Fibroblast of villous mesenchyme (primary cell): Measurements from ENCODE around the gene SSBP3. TPM values are rescaled to one million over a fixed set of nuclear protein-coding genes. Genes with fewer than 3 reads are reported as not detected.
"Not testable (repeated sequence)": the region's sequence is repeated elsewhere in the genome, so short reads cannot be mapped to it uniquely, and the experiment has no call there.

Experiments used
- DNase-seq: peaks from one replicate; pipeline ENCODE4 v3.0.0-alpha.2; 2010; ENCODE audit warnings: low read depth
- H3K4me3 ChIP-seq: 2 replicates; pipeline ENCODE4 v1.5.1; 2011; ENCODE audit warnings: low read depth, mild to moderate bottlenecking, low read length
- total RNA-seq: library from RNA; depleted of rRNA; stranded (reverse); fragments of >200 nt; gene quantifications from 2 replicates; pipeline ENCODE4 v1.2.3, GENCODE V29; 2012
- TF ChIP-seq, protein P1 (sequence below): IDR thresholded peaks from 2 replicates; pipeline ENCODE4 v1.5.1; 2012; ENCODE audit warnings: low read depth, mild to moderate bottlenecking, low read length; ENCODE audit not compliant: insufficient read depth

Gene SSBP3
- total RNA-seq, 1 donor, result 15.1 TPM

GRCh38 chr1:54240741-54241335 is 165.4 kb downstream of the SSBP3 start:
- DNase-seq, result no peak
- no peak overlapping the region for H3K4me3 ChIP-seq
- TF ChIP-seq, protein P1, sequence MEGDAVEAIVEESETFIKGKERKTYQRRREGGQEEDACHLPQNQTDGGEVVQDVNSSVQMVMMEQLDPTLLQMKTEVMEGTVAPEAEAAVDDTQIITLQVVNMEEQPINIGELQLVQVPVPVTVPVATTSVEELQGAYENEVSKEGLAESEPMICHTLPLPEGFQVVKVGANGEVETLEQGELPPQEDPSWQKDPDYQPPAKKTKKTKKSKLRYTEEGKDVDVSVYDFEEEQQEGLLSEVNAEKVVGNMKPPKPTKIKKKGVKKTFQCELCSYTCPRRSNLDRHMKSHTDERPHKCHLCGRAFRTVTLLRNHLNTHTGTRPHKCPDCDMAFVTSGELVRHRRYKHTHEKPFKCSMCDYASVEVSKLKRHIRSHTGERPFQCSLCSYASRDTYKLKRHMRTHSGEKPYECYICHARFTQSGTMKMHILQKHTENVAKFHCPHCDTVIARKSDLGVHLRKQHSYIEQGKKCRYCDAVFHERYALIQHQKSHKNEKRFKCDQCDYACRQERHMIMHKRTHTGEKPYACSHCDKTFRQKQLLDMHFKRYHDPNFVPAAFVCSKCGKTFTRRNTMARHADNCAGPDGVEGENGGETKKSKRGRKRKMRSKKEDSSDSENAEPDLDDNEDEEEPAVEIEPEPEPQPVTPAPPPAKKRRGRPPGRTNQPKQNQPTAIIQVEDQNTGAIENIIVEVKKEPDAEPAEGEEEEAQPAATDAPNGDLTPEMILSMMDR, result no peak

DNA sequence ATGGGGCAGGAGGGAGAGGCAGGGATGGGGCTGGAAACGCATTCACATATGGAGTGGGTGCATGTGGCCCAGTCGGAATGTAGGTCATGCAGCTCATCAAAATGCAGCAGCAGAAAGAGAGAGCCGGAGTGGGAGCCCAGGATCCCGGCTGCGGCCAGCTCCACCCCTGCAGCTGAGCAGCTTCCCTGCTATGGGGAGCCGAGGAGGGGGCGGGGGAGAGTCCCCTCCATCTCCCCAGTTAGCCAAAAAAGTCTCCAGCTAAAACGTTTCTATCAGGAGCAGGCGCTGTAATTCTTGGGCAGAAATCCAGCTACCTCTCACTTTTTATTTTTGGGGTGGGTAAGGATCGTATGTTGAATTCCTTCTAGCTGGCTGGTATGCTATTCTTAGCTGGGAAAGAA is 166.6 kb downstream of the SSBP3 start:
- DNase-seq, result no peak

DNA sequence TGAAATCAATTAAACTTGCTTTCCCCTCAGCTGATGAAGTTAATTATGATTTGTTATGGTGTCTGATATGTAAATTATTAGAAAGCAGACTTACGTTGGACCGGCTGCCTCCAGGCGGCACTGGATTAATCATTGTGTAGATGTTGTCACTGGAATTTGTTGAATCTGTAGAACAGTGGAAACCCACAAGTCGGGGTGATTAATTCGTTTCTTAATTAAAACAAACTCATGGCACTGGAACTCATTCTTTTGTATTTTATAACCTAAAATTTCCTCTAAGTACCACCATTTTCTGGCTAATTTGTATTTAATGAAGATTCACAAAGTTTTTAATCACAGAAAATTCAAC is 167.2 kb downstream of the SSBP3 start:
- H3K4me3 ChIP-seq, result no peak overlapping the region
- no peak for DNase-seq
- TF ChIP-seq, protein P1, result no peak

More for the DNA sequence above, 166.6 kb downstream of the SSBP3 start:
- TF ChIP-seq, protein P1, result no peak
- no peak overlapping the region for H3K4me3 ChIP-seq

DNA sequence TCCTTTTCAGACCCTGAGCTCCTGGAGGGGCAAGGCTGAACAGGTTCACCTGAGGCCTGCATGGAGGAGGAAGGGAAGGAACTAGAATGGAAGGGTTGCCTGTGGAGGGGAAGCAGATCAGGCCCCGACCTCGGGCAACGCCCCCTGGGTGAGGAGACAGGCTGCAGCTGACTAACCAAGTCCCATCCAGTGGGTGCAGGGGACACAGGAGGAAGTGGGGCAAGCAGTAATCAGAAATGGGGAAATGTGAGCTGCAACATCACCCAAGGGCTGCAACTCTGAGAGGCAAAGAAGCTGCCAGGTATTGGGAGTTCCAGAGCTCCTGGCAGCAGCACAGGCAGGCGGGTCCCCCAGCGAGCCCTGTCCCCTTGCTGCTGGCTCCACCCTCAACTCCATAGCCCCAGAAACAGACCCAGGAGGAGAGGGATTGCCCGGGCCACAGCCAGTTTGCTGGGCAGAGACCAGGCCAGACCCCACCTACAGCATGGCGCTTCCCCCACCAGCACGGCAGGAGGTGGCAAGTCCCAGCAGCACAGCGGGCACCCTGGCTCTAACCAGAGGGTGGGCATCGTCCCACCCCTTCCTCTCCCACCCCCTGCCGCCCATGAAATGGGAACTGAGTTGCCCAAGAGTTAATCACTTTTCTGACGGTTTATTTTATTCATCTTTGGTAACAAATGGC is 167.7 kb downstream of the SSBP3 start:
- no peak overlapping the region for H3K4me3 ChIP-seq
- DNase-seq, result no peak
- TF ChIP-seq, protein P1, result no peak

GRCh38 chr1:54237586-54237985 is 168.6 kb downstream of the SSBP3 start:
- no peak for DNase-seq
- H3K4me3 ChIP-seq, result no peak overlapping the region
- TF ChIP-seq, protein P1, result no peak

DNA sequence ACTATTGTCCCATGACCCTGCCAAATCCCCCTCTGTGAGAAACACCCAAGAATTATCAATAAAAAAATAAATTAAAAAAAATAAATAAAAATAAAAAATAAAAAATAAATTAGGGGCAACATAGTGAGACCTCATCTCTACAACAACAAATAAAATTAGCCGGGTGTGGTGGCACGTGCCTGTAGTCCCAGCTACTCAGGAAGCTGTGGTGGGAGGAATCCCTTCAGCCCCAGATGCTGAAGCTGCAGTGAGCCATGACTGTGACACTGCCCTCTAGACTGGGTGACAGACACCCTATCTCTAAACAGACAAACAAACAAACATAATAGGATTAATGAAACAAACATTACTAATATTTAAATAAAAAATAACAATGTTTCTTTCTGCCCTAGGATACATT is 171.9 kb downstream of the SSBP3 start:
- H3K4me3 ChIP-seq, result no peak overlapping the region
- no peak for DNase-seq
- TF ChIP-seq, protein P1, result no peak

GRCh38 chr1:54233196-54233595 is 173.0 kb downstream of the SSBP3 start:
- not testable (repeated sequence) for H3K4me3 ChIP-seq, DNase-seq
